RCC 7860 (cell line): ENCODE measurements around the gene FRMD4A.
A peak's percentile ranks its signal among the peaks of the same experiment; 100 is the strongest.

Experiments used
- DNase-seq: peaks from one replicate; pipeline ENCODE4 v3.0.0-alpha.2; 2015; ENCODE audit warnings: low spot score
- FAIRE-seq: peaks from 2 replicates; lab custom pipeline; 2012; peaks lifted over from hg19 to GRCh38; lab: Jason Lieb, UNC

FRMD4A gene

DNA sequence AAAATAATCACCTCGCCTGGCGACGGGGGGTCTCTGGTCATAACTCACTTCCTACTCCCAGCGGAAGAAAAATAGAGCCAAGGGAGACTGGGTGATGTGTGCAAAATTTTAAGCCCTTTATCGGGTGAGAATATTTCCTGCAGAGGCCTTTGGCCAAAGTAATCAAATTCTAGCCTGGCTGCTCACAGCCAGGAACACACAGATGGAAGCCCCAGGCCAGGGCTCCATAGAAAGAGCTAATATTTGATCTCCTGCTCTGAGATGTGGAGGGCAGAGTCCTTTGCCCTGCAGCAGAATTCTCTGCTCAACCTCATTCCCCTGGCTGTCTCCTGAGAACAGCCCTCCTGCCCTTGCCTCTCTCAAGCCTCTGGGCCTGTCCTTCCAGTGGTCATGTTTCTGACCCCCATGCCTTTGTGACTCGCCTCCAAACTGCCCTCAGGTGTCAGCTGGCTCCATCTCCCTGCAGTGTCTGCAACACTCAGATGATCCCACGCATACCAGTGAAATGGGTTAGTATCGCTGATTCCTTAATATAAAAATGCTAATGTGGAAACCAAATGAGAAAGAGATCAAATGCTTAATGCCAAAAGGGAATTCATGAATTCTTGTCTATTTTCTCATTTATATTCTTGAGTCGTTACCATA is 34.5 kb downstream of the FRMD4A start:
- peak; percentile 23 for FAIRE-seq
- no peak for DNase-seq

DNA sequence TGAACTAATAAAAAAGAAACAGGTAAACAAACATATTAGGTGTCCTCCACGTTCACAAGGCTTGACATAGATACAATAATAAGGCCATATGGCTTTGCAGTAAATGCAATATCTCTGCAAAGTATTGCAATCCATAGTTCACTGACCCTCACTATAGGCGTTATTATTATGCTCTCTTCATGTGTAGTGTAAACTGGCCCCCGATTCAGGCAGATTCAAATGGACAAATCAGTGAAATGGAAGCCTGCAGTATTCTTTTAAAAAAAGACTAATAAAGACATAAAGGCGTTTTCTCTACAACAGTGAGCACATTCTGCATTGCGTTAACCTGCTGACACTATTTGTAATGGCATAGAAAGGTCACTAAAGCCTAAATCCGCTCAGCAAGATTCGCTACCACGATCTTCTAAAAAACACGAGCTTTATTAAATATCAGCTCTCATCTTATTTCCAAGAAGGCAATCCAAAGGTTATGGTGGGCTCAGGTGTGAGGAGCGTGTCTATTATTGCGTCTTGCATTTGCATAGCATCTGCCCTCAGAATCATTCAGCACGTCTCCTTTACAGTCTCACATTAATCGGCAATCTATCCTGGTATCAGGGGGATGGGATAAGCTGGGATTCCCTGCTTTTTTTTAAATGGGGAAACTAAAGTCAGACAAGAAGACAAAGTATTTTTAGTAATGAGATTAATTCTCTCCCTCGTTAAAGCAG is 36.2 kb downstream of the FRMD4A start:
- FAIRE-seq (no peak), DNase-seq (no peak)

DNA sequence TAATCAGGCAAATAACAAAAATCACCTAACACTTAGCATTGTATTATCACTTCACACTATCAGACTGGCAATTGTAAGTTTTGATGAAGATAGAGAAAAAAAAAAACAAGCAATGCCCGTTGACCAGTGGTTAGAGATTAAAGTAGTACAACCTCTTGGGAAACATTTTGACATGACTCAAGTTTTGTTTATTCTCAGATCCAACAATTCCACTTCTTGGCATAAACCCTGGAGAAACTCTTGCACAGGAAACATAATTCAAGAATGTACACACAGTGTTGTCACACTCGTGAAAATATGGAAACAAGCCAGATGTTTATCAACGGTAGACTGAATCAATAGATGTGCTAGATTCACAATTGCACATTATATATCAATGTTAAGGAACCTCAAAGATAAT is 37.2 kb downstream of the FRMD4A start:
- DNase-seq (no peak), FAIRE-seq (no peak)

DNA sequence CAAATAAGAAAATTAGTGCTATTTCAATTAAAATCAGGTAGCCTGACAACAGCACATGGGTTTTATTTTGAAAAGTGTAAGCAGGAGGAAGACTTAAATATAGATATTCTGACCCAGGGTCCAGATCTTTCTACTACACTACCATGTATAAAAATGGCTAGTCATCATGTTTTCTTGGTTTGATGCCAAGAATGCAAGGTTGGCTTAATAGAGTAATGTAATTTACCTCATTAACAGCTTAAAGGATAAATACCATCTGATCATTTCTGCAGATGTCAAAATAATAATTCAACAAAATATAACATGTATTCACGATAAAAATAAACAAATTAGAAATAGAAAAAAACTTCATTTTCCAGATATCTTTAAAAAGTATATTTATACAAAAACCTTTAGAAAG is 39.4 kb downstream of the FRMD4A start:
- no peak for FAIRE-seq

DNA sequence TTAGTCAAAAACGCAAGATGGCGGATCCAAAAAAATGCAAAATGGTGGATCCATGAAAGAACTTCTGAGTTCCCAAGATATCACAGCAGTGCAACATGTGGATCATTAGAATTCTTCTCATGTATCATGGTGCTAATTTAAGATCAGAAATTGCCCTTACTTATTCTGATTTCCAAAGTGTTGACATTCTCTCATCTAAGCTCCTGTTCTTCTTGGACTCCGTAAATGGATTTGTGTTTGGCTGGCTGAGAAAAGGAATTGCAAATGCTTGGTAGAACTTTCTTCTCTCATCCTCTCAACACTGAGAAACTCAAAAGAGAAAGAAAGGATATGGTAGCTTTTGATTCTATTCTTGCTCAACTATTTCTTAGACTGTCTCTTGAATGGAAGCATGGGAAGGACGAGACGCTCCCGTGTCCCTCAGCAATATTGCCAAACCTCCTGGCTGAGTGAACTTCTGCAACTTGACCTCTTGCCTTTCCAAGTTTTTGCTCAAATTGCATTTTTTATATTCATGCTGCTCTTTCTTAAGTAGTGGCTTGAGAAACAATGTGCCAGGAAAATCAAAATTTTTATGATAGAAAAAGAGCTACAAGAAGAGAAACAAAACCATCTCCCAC is 44.7 kb downstream of the FRMD4A start:
- FAIRE-seq = no peak
- no peak for DNase-seq

More for the DNA sequence above, 39.4 kb downstream of the FRMD4A start:
- no peak for DNase-seq

DNA sequence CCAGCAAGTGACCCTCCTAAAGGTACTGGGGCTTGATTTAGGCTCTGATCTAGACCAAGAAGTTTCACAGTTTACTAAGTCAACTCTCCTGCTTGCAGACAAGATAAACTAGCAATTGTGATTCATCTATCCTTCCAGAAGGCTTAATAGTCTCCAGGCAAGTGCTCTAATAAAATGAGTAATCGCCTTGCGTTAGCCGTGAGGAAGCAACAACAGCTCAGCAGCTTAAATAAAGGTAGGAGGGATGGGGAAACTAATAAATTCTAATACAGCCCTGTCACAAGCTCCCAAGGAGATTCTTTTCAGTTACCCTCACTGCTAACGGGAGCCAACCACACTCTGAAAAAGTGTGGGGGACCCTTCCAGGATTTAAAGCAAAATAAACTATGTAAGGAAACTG is 48.4 kb downstream of the FRMD4A start:
- FAIRE-seq (peak; percentile 87), DNase-seq (peak; percentile 53)

DNA sequence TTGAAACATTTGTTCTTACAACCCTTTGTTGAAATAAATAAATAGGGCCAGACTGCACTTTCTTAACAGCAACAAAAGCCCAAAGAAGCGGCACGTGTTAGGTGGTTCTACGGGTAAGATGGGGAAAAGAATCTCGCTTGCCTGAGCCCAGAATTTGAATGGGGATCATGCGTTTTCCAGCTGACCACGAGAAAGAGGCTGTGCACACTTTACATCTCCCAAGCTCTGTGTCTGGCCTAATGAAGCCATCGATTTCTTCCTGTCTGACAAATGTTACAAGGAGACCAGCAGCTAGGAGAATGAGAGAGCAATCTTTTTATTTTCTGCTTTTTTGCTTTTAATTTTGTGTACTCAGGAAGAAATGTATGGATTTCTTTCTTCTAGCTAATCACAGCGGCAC is 52.2 kb downstream of the FRMD4A start:
- FAIRE-seq (no peak), DNase-seq (no peak)

DNA sequence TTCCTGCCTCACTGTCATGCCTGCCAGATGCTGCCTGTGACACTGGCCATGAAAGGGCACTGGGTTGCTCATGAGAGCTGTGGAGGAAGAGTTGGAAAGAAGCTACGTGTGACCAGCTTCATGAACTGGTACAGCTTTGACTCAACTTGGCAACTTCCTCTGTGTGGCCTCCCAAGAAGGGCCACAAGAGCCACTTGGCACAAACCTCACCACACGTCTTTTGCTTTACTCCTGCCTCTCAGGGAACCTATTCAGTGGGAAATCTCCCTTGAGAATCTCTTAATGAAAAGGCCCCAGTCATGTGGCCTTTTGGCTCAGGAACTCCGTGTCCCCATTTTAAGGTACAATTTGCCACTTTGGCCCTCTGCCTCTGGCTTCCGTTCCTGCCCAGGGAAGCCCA is 54.5 kb downstream of the FRMD4A start:
- no peak for FAIRE-seq
- no peak for DNase-seq

DNA sequence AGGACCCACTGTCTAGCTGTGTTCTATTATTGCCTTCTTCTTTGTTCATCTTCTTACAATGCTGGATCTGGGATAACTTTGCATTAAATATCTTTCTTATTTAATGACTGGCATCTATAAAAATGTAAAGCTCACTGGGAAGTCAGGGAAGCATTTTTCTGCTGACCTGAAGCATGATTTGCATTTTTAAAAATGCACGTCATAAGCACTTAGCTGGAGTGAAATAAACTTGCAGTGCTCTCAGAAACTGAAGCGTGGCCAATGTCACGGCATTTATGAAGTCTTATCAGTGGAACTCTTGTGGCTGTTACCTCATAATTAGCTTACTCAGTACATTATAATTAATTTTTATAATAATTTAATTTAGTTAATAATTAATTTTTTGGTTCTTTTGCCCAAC is 59.1 kb downstream of the FRMD4A start:
- FAIRE-seq = no peak
- no peak for DNase-seq

DNA sequence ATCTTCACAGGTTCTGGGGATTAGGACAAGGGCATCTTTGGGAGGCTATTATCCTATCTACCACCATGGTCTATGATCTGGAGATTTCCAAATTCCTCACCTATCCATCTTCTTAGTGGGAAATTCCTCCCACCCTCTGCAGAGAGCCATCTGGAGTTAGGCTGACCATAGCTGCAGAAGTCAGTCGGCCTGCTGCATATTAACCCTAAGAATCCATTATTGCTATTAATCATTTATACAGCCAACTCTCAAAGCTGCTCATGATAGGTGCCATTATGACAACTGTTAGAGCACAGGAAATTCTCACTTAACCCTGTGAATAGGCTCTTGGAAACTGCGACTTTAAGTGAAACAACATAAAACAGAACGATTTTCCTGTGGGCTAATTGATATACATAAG is 60.4 kb downstream of the FRMD4A start:
- FAIRE-seq = peak; percentile 65

DNA sequence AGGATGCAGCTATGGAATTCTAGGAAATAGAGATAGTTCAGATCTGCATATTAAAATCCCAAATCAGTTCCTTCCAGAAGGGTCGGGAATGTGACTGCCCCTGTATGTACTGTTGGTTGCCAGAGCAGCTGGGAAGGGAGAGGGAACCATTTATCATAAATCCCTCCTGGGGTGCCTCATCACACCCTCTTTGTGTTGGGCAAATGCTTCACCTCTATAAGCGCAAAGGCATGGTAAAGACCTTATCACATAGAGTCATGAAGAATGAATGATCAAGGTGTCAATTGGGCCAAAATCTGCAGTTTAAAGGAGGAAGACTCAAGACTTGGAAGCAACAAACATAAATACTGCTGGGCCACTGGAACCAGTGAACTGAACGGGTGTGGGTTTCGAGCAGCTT is 65.0 kb downstream of the FRMD4A start:
- no peak for FAIRE-seq

More for the DNA sequence above, 60.4 kb downstream of the FRMD4A start:
- DNase-seq = no peak

DNA sequence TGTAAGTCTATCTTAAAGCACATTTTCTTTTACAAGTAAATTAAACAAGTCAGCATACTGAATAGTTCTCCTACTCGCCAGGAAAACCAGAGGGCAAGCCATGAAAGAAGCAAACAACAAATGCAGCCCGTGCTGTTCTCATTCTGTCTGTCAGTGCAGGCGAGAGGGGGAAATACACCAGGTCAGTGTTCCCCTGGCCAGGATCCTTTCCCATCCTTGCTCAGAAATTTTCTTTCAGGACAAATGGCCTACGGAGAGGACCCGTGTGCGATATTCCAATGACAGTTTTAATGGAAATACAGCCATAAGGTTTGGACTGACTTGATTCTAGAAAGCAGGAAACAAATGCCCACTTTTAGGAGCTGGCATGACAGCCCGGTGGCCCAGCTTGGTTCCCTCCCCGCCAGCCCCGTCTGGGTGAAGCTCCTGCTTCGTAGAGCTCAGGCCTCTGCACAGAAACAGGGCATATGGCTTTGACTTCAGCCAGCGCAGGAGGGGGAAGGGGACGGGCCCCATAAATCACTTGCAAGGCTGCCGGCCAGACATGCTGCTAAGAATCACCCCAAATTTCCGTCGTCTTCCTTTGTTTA is 67.8 kb downstream of the FRMD4A start:
- no peak for DNase-seq
- no peak for FAIRE-seq

More for the DNA sequence above, 65.0 kb downstream of the FRMD4A start:
- DNase-seq = no peak

DNA sequence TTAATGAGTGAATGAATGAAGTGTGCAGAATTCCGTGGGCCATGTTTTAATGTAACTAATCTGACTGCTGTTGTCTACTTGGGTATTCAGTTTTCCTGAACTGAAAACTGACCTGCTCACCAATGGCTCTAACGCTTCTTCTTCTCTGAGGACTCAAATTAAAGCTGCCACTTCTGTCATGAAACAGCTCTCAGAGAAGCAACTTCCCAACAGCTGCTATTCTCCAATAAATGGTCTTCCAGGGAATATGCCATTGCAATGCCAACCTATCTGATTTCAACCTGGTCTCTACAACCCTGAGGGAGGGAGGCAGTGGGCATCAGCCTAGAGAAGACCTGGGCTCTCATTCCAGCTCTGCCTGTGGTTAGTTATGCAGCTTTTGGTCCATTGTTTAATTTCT is 69.4 kb downstream of the FRMD4A start:
- FAIRE-seq (no peak), DNase-seq (no peak)

DNA sequence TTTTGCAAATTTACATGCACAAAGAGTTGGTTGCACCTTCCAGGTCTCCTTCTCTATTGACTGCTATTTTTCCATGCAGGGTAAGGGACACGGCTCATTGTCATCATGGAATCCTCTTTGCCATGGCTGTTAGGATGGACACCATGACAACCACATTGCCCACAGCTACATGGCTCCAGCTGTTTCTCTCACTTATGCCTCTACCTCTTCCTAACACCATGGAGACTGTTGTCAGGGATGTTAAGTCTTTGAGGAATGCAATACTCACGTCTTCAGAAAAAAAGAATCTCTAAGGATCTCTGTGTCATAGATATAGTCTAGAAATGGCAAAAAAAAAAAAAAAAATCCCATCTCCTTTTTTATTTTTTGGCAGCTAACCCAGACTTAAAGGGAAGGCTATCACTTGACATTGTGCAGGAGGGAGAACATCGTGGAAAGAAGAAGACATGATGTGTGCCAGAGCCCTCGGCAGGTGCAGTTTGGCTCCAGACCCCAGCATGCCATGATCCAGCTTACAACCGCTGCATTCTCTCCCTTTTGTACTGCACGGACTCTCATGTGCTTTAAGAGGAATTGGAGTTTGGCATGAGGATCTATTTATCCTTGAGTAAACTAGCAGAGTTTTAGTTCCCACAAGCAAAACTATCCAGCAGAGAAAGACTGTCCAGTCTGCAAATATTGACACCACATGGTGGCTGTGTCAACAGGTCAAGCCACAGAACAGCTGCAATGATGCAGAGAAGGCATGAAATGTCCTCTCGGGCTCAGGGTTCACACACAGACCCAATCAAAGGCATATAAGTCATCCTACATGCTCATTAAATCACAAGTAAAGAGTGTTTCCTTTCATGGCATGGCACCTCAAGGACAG is 70.8 kb downstream of the FRMD4A start:
- FAIRE-seq (peak; percentile 99), DNase-seq (peak; percentile 89)

DNA sequence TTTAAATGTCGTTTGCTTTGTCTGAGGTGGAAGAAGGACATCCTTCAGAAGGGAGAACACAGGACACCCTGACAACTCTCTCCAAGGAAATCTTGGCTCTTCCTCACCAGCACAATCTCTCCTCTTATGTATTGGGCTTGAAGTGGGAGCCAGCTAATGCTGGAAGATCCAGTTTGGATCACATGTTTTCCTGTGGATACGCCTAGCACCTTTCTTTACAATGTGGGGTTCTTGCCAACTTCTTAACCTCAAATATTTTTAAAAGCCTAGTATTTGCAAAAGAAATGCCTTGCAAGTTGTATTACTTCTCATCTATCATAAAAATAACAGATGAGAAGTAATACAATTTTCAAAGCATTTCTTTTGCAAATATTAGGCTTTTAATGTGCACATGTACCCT is 76.4 kb downstream of the FRMD4A start:
- FAIRE-seq = no peak
- no peak for DNase-seq

DNA sequence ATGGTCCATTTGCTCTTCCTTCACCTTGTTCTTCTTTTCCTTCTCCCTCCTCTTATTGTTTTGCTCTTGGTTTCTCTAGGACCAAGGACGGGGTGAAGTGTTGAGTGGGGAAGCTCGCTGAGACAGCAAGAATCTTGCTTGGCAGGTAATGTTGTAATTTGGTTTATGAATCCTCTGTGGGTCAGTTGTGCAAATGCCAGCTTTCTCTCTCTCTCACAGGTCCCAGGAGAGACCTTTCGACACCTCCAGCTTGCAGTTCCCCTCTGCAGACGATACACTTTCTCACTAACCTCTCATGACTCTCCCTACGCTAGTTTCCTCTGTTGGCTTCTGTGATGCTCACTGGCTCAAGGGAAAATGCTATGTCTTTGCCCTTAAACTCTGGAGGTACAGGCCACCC is 77.0 kb downstream of the FRMD4A start:
- FAIRE-seq (no peak), DNase-seq (no peak)

DNA sequence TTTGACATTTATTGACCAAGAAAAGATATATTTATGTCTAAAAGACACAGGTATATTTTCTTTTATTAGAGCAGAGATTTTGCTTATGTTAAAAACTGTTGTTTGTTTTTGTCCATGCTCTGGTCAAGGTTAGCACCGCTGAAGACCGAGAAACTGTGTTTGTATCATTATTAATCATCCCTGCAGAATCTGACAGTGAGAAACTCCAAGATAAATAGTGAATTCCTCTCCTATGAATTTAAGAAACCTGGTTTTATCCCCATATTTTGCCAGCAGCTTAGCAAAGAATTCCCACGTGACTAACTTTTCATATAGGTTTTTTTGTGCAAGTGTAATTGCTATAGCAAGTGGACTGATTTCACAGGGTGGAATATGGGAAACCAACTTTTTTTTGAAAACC is 77.6 kb downstream of the FRMD4A start:
- no peak for FAIRE-seq

DNA sequence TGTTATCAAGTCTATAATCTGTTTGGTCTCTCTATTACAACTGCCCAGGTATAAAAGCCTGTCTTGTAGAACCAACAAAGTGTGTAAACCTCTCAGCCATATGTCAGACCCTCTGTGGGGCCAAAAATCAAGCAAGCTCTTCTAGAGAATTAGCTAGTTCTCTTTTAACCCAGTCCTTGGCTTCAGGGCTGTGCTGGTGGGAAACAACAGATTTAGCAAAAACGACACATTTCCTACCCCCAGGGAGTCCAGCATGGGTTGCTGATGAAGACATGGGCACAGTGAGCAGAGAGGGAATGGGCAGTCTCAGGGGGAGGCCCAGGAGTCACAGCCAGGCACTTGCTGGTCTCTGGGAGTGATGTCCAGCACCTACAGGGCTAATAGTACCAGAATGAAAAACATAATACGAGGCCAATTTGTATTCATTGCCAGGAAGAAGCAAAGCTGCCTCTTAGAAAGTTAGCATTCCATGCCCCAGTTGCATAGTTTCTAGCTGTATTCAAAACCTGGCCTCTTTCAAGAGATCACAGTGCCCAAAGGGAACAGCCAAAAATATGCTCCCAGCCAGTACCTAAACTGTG is 80.1 kb downstream of the FRMD4A start:
- DNase-seq (no peak), FAIRE-seq (no peak)

More for the DNA sequence above, 77.6 kb downstream of the FRMD4A start:
- no peak for DNase-seq

DNA sequence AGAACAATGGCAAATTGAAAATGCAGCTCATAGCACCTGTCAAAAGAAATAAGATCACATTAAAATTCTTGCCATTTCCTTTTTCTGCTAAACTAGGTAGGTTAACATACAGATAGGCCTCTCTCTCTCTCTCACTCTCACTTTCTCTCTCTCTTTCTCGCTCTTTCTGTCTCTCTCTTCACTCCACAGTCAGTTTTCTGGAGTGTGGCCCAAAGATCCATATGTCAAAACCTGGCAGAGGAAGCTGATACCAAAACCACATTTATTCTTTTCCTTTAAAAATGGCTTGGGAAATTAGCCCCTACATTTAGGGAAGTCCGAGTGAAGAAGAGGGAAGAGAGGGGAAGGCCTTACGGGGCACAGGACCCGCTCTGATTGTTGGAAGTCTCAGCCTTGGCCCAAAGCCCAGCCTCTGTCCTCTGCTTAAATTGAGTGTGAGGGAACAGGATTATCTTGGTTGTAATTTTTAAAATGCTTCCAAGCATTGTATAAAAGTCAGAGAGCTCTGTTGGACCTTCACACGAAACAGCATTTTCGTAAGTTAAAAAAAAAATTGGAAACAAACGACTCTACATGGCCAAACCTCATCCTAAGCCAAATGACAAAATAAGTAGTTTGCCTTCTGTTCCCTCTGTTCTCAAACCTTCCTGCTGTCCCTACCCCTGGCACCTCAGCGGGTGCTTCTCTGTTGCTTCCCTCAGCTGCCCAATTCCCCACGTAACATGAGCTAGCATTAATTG is 83.2 kb downstream of the FRMD4A start:
- no peak for FAIRE-seq
- DNase-seq = no peak

DNA sequence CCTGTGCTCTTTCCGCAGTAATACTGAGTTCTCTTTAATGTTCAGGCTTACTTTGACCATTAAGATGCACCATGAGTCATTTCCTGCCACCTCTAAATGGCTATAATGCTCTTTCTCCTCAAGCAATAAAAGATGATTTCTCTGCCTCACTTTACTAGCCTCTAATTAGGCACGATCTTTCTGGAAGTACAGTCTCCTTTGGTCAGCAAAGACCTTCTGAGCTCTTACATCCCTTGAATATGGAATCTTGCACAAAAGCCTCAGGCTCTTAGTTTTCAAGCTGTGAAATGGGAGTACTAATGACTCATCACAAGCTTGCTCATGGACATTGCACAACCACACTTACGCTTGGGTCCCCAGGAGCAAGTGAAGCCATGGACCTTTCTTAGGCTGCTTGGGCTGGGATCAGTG is 85.9 kb downstream of the FRMD4A start:
- FAIRE-seq = peak; percentile 94
- peak; percentile 87 for DNase-seq
